ENCODE results near the gene CHID1. TPM values are rescaled to one million over a fixed set of nuclear protein-coding genes. Genes with fewer than 3 reads are reported as not detected.

CHID1 gene
- total RNA-seq, 2 experiments from 2014 or later = 61.5 to 61.6 TPM

- Mint-ChIP-seq H3K9me3 (no peaks in the 10 kb centered on the region), H3K27me3 (peaks cover 2% of the 10 kb centered on the region), H3K36me3 (no peaks in the 10 kb centered on the region), H3K4me3 (no peak overlapping the region), H3K4me1 (ENCODE audit: low read depth) (no peaks in the 10 kb centered on the region), H3K27ac (no peak overlapping the region)
- intact Hi-C loops (cut with micrococcal nuclease) = no loop called here
- no peak for DNase-seq
- ChIA-PET CTCF (interaction anchor here (0.7 to 1.4 kb wide), 2 partner anchors 11 to 91 kb away, joined by 3 read pairs; no protein-coding TSS in a partner anchor), POLR2A (no interaction called here)
These were observed 55.8 kb downstream of the CHID1 start for GRCh38 chr11:854601-855329.

GRCh38 chr11:853682-854448, 56.7 kb downstream of the CHID1 start:
- H3K9me3 Mint-ChIP-seq = no peaks in the 10 kb centered on the region
- CTCF ChIA-PET = interaction anchor here (1.4 kb wide), 1 partner anchor 11 kb away, joined by 3 read pairs; no protein-coding TSS in a partner anchor
- no peaks in the 10 kb centered on the region for H3K4me1 Mint-ChIP-seq (ENCODE audit: low read depth)
- POLR2A ChIA-PET = no interaction called here
- H3K4me3 Mint-ChIP-seq = no peak overlapping the region
- DNase-seq = no peak
- intact Hi-C loops (cut with micrococcal nuclease) = no loop called here
- no peak overlapping the region for H3K27ac Mint-ChIP-seq
- no peaks in the 10 kb centered on the region for H3K36me3 Mint-ChIP-seq
- peaks cover 2% of the 10 kb centered on the region for H3K27me3 Mint-ChIP-seq

GRCh38 chr11:852762-853161, 57.8 kb downstream of the CHID1 start:
- H3K4me1 Mint-ChIP-seq (ENCODE audit: low read depth) = peaks cover 5% of the 10 kb centered on the region
- H3K36me3 Mint-ChIP-seq = no peaks in the 10 kb centered on the region
- no peak overlapping the region for H3K27ac Mint-ChIP-seq
- H3K4me3 Mint-ChIP-seq = no peak overlapping the region
- POLR2A ChIA-PET = no interaction called here
- no peak for DNase-seq
- peaks cover 7% of the 10 kb centered on the region for H3K27me3 Mint-ChIP-seq
- no peaks in the 10 kb centered on the region for H3K9me3 Mint-ChIP-seq
- intact Hi-C loops (cut with micrococcal nuclease) = no loop called here
- CTCF ChIA-PET = interaction anchor here (1.2 kb wide), 1 partner anchor 199 kb away, joined by 3 read pairs; no protein-coding TSS in a partner anchor

GRCh38 chr11:850775-851763, 59.5 kb downstream of the CHID1 start:
- H3K4me3 Mint-ChIP-seq = no peak overlapping the region

GRCh38 chr11:849951-850774, 60.4 kb downstream of the CHID1 start:
- POLR2A ChIA-PET = no interaction called here
- CTCF ChIA-PET = interaction anchor here (4.2 kb wide), 1 partner anchor 200 kb away, joined by 33 read pairs; no protein-coding TSS in a partner anchor
- Mint-ChIP-seq H3K27me3 (peaks cover 6% of the 10 kb centered on the region), H3K9me3 (no peaks in the 10 kb centered on the region), H3K27ac (no peak overlapping the region), H3K4me3 (no peak overlapping the region), H3K36me3 (no peaks in the 10 kb centered on the region), H3K4me1 (ENCODE audit: low read depth) (peaks cover 5% of the 10 kb centered on the region)
- intact Hi-C loops (cut with micrococcal nuclease) = no loop called here
- DNase-seq = no peak

More at GRCh38 chr11:850775-851763, 59.5 kb downstream of the CHID1 start:
- H3K36me3 Mint-ChIP-seq = no peaks in the 10 kb centered on the region
- H3K4me1 Mint-ChIP-seq (ENCODE audit: low read depth) = peaks cover 5% of the 10 kb centered on the region
- no peaks in the 10 kb centered on the region for H3K9me3 Mint-ChIP-seq
- H3K27me3 Mint-ChIP-seq = peaks cover 6% of the 10 kb centered on the region
- ChIA-PET POLR2A (interaction anchor here (0.7 kb wide), 1 partner anchor 950 kb away, joined by 3 read pairs; no protein-coding TSS in a partner anchor), CTCF (interaction anchor here (0.7 to 1.2 kb wide), 3 partner anchors 199 to 201 kb away, joined by 3 read pairs; no protein-coding TSS in a partner anchor)
- DNase-seq = no peak
- H3K27ac Mint-ChIP-seq = no peak overlapping the region
- intact Hi-C loops (cut with micrococcal nuclease) = no loop called here

GRCh38 chr11:849104-849824, 61.3 kb downstream of the CHID1 start:
- H3K27me3 Mint-ChIP-seq = peaks cover 6% of the 10 kb centered on the region
- H3K36me3 Mint-ChIP-seq = no peaks in the 10 kb centered on the region
- H3K27ac Mint-ChIP-seq = no peak overlapping the region
- peak overlapping the region; percentile 49 for H3K4me3 Mint-ChIP-seq
- no peaks in the 10 kb centered on the region for H3K9me3 Mint-ChIP-seq
- intact Hi-C loops (cut with micrococcal nuclease) = no loop called here
- ChIA-PET POLR2A (interaction anchor here (1.4 kb wide), 1 partner anchor 9 kb away, joined by 4 read pairs; no protein-coding TSS in a partner anchor), CTCF (interaction anchor here (0.7 to 4.2 kb wide), 6 partner anchors 11 to 726 kb away, joined by 3 to 33 read pairs (median 4); no protein-coding TSS in a partner anchor)
- peak; percentile 38 for DNase-seq
- peaks cover 5% of the 10 kb centered on the region for H3K4me1 Mint-ChIP-seq (ENCODE audit: low read depth)

GRCh38 chr11:848380-848931, 62.2 kb downstream of the CHID1 start:
- H3K9me3 Mint-ChIP-seq = no peaks in the 10 kb centered on the region
- peak; percentile 73 for DNase-seq
- peaks cover 9% of the 10 kb centered on the region for H3K4me1 Mint-ChIP-seq (ENCODE audit: low read depth)
- H3K4me3 Mint-ChIP-seq = peak overlapping the region; percentile 20
- intact Hi-C loops (cut with micrococcal nuclease) = loop anchor here (1.0 kb wide), 1 partner anchor 203 kb away; no protein-coding TSS in a partner anchor
- peaks cover 9% of the 10 kb centered on the region for H3K27me3 Mint-ChIP-seq
- no peaks in the 10 kb centered on the region for H3K36me3 Mint-ChIP-seq
- H3K27ac Mint-ChIP-seq = no peak overlapping the region
- CTCF ChIA-PET = interaction anchor here (0.6 to 4.2 kb wide), 11 partner anchors 10 to 727 kb away, joined by 3 to 33 read pairs (median 3); no protein-coding TSS in a partner anchor
- POLR2A ChIA-PET = interaction anchor here (1.4 kb wide), 1 partner anchor 8 kb away, joined by 4 read pairs; no protein-coding TSS in a partner anchor

- CTCF ChIA-PET = interaction anchor here (0.7 to 4.2 kb wide), 7 partner anchors 9 to 727 kb away, joined by 3 to 33 read pairs (median 4); partner anchors contain the start of gene CD151
- POLR2A ChIA-PET = interaction anchor here (1.4 kb wide), 1 partner anchor 7 kb away, joined by 4 read pairs; no protein-coding TSS in a partner anchor
- DNase-seq = no peak
- H3K27ac Mint-ChIP-seq = no peak overlapping the region
- H3K4me1 Mint-ChIP-seq (ENCODE audit: low read depth) = peaks cover 11% of the 10 kb centered on the region
- no peak overlapping the region for H3K4me3 Mint-ChIP-seq
- H3K9me3 Mint-ChIP-seq = no peaks in the 10 kb centered on the region
- intact Hi-C loops (cut with micrococcal nuclease) = loop anchor here (1.0 kb wide), 1 partner anchor 203 kb away; no protein-coding TSS in a partner anchor
- H3K27me3 Mint-ChIP-seq = peaks cover 9% of the 10 kb centered on the region
- H3K36me3 Mint-ChIP-seq = no peaks in the 10 kb centered on the region
These were observed 62.7 kb downstream of the CHID1 start for GRCh38 chr11:847876-848275.

- Mint-ChIP-seq H3K27me3 (peaks cover 9% of the 10 kb centered on the region), H3K36me3 (no peaks in the 10 kb centered on the region), H3K4me1 (ENCODE audit: low read depth) (peaks cover 11% of the 10 kb centered on the region), H3K27ac (no peak overlapping the region), H3K9me3 (no peaks in the 10 kb centered on the region), H3K4me3 (no peak overlapping the region)
- intact Hi-C loops (cut with micrococcal nuclease) = no loop called here
- no peak for DNase-seq
- ChIA-PET POLR2A (no interaction called here), CTCF (interaction anchor here (4.2 kb wide), 1 partner anchor 204 kb away, joined by 33 read pairs; no protein-coding TSS in a partner anchor)
These were observed 64.0 kb downstream of the CHID1 start for GRCh38 chr11:846496-847098.

Data from activated CD4-positive, alpha-beta memory T cell treated with anti-CD3 and anti-CD28 coated beads for 36 hours (primary cell).